IMR-90 (cell line): ENCODE data around the gene IP6K2. TPM values are rescaled to one million over a fixed set of nuclear protein-coding genes. Genes with fewer than 3 reads are reported as not detected.

Experiments
- ATAC-seq: fragments of 200-7000 bp; cut with Tn5 transposase; 2 replicates; pipeline ENCODE4 v1.9.1; 2020; ENCODE audit warnings: low read depth, mild to moderate bottlenecking, moderate library complexity
- BruUV-seq: library from RNA; stranded (reverse); fragments of 400-500 nt; replicated peaks from 2 replicates; lab custom pipeline; 2021; lab: Mats Ljungman, UMichigan
- CTCF ChIA-PET: fragments of 300-600 bp; formaldehyde crosslinking; extraction: SDS; loops from one replicate; lab custom pipeline; 2021; ENCODE audit warnings: antibody characterized with exemption; lab: Yijun Ruan, JAX
- POLR2A ChIA-PET: fragments of 300-600 bp; sonication (Branson Sonifier 250); formaldehyde crosslinking; loops from one replicate; lab custom pipeline; 2022; ENCODE audit warnings: antibody characterized with exemption; ENCODE audit not compliant: unreplicated experiment; lab: Charles Lee
- DNase-seq: peaks from one replicate; pipeline ENCODE4 v3.0.0; 2013
- H2AFZ ChIP-seq: replicated peaks from 2 replicates; pipeline ENCODE3; 2013; ENCODE audit warnings: low read length, mild to moderate bottlenecking; ENCODE audit not compliant: poor library complexity
- H2AK5ac ChIP-seq: 2 replicates; pipeline ENCODE4 v1.6.1; 2013; ENCODE audit warnings: low read depth, low read length, inconsistent platforms
- H2AK9ac ChIP-seq: replicated peaks from 2 replicates; pipeline ENCODE3; 2013; ENCODE audit warnings: mild to moderate bottlenecking, low read depth, low read length, moderate library complexity; ENCODE audit not compliant: poor library complexity
- H2BK120ac ChIP-seq: 2 replicates; pipeline ENCODE4 v1.6.1; 2013; ENCODE audit warnings: low read depth, low read length, inconsistent platforms
- H2BK15ac ChIP-seq: 3 replicates; pipeline ENCODE4 v1.6.1; 2013; ENCODE audit warnings: low read depth, low read length, inconsistent platforms
- H2BK20ac ChIP-seq: 2 replicates; pipeline ENCODE4 v1.6.1; 2013; ENCODE audit warnings: low read depth, mild to moderate bottlenecking, inconsistent platforms, low read length, moderate library complexity
- H2BK5ac ChIP-seq: 2 replicates; pipeline ENCODE4 v1.6.1; 2013; ENCODE audit warnings: mild to moderate bottlenecking, low read depth, low read length, inconsistent platforms; ENCODE audit not compliant: poor library complexity, severe bottlenecking
- H3K14ac ChIP-seq: replicated peaks from 2 replicates; pipeline ENCODE4 v1.6.1; 2013; ENCODE audit warnings: low read depth, low read length, inconsistent platforms
- H3K18ac ChIP-seq: 2 replicates; pipeline ENCODE4 v1.6.1; 2013; ENCODE audit warnings: low read depth, low read length, control low read depth
- H3K23ac ChIP-seq: 2 replicates; pipeline ENCODE4 v1.6.1; 2013; ENCODE audit warnings: low read depth, low read length, inconsistent platforms
- H3K27ac ChIP-seq: 2 replicates; pipeline ENCODE4 v1.5.1; 2013; ENCODE audit warnings: mild to moderate bottlenecking, control low read depth, low read length; ENCODE audit not compliant: insufficient read depth
- H3K27me3 ChIP-seq: 2 replicates; pipeline ENCODE4 v1.6.1; 2013; ENCODE audit warnings: low read length; ENCODE audit not compliant: control insufficient read depth, insufficient read depth
- H3K36me3 ChIP-seq: 2 replicates; pipeline ENCODE4 v1.6.1; 2013; ENCODE audit warnings: low read length, mixed read lengths; ENCODE audit not compliant: control insufficient read depth, insufficient read depth
- H3K4ac ChIP-seq: 2 replicates; pipeline ENCODE4 v1.6.1; 2013; ENCODE audit warnings: low read depth, low read length, inconsistent platforms
- H3K4me1 ChIP-seq: 2 replicates; pipeline ENCODE4 v1.6.1; 2013; ENCODE audit warnings: low read length, mixed read lengths; ENCODE audit not compliant: control insufficient read depth, insufficient read depth
- H3K4me2 ChIP-seq: 2 replicates; pipeline ENCODE4 v1.6.1; 2013; ENCODE audit warnings: low read depth, mild to moderate bottlenecking, control low read depth, low read length, moderate library complexity
- H3K4me3 ChIP-seq: 2 replicates; pipeline ENCODE4 v1.5.1; 2013; ENCODE audit warnings: low read depth, mild to moderate bottlenecking, control low read depth, low read length, moderate library complexity; ENCODE audit not compliant: insufficient read depth
- H3K56ac ChIP-seq: 2 replicates; pipeline ENCODE4 v1.6.1; 2013; ENCODE audit warnings: low read length, inconsistent platforms; ENCODE audit not compliant: insufficient read depth; ENCODE audit errors: extremely low read depth
- H3K79me1 ChIP-seq, 2 experiments: 2 replicates each; pipeline ENCODE4 v1.6.1; 2013; ENCODE audit warnings: low read length in 2 of 2, inconsistent platforms in 1 of 2, low read depth in 1 of 2
- H3K9ac ChIP-seq: 2 replicates; pipeline ENCODE4 v1.6.1; 2013; ENCODE audit warnings: low read depth, low read length, control low read depth
- H3K9me1 ChIP-seq: 2 replicates; pipeline ENCODE4 v1.6.1; 2013; ENCODE audit warnings: low read length, inconsistent platforms; ENCODE audit not compliant: insufficient read depth
- H3K9me3 ChIP-seq: 2 replicates; pipeline ENCODE4 v1.6.1; 2013; ENCODE audit warnings: low read length; ENCODE audit not compliant: control insufficient read depth, insufficient read depth
- H4K20me1 ChIP-seq: 2 replicates; pipeline ENCODE4 v1.6.1; 2013; ENCODE audit warnings: low read length, inconsistent platforms; ENCODE audit not compliant: insufficient read depth
- H4K5ac ChIP-seq: 2 replicates; pipeline ENCODE4 v1.6.1; 2013; ENCODE audit warnings: mild to moderate bottlenecking, low read depth, low read length, control low read depth
- H4K8ac ChIP-seq, 2 experiments: 2 replicates each; pipeline ENCODE4 v1.6.1; 2013; ENCODE audit warnings: low read depth in 2 of 2, low read length in 2 of 2, control low read depth in 1 of 2, inconsistent platforms in 1 of 2
- H4K91ac ChIP-seq: 2 replicates; pipeline ENCODE4 v1.6.1; 2013; ENCODE audit warnings: low read depth, low read length, inconsistent platforms; ENCODE audit not compliant: insufficient read depth
- BHLHE40 ChIP-seq: fragments of 150-350 bp; IDR thresholded peaks from 2 replicates; pipeline ENCODE4 v1.6.1; 2016; ENCODE audit warnings: mild to moderate bottlenecking, low read depth, low read length
- CEBPB ChIP-seq: IDR thresholded peaks from 2 replicates; pipeline ENCODE4 v1.6.1; 2012; ENCODE audit warnings: low read depth, low read length, improper control_type of control experiment
- CHD1 ChIP-seq: IDR thresholded peaks from 2 replicates; pipeline ENCODE4 v1.6.1; 2012; ENCODE audit warnings: low read depth, low read length, improper control_type of control experiment
- FOS ChIP-seq: fragments of 150-350 bp; IDR thresholded peaks from 2 replicates; pipeline ENCODE4 v1.6.1; 2016; ENCODE audit warnings: low read depth, low read length
- MAFK ChIP-seq: IDR thresholded peaks from 2 replicates; pipeline ENCODE4 v1.6.1; 2012; ENCODE audit warnings: low read depth, low read length, improper control_type of control experiment
- MAZ ChIP-seq: IDR thresholded peaks from 2 replicates; pipeline ENCODE4 v1.6.1; 2012; ENCODE audit warnings: low read depth, mild to moderate bottlenecking, low read length, improper control_type of control experiment, moderate library complexity, borderline replicate concordance
- MXI1 ChIP-seq: IDR thresholded peaks from 2 replicates; pipeline ENCODE4 v1.6.1; 2012; ENCODE audit warnings: low read depth, mild to moderate bottlenecking, low read length, moderate library complexity, borderline replicate concordance
- NFE2L2 ChIP-seq: fragments of 150-350 bp; IDR thresholded peaks from 2 replicates; pipeline ENCODE4 v1.6.1; 2016; ENCODE audit warnings: low read depth, mild to moderate bottlenecking, low read length
- POLR2A ChIP-seq: IDR thresholded peaks from 2 replicates; pipeline ENCODE4 v1.6.1; 2012; ENCODE audit warnings: mild to moderate bottlenecking, low read depth, low read length
- RAD21 ChIP-seq: IDR thresholded peaks from 2 replicates; pipeline ENCODE4 v1.6.1; 2012; ENCODE audit warnings: low read length, improper control_type of control experiment
- RCOR1 ChIP-seq: IDR thresholded peaks from 2 replicates; pipeline ENCODE4 v1.6.1; 2012; ENCODE audit warnings: mild to moderate bottlenecking, low read length, improper control_type of control experiment; ENCODE audit not compliant: insufficient replicate concordance
- RFX5 ChIP-seq: IDR thresholded peaks from 2 replicates; pipeline ENCODE4 v1.8.0; 2012; ENCODE audit warnings: low read depth, mild to moderate bottlenecking, low read length, moderate library complexity
- SMC3 ChIP-seq: fragments of 150-350 bp; IDR thresholded peaks from 2 replicates; pipeline ENCODE4 v1.6.1; 2016; ENCODE audit warnings: low read depth, mild to moderate bottlenecking, antibody characterized with exemption, low read length, moderate library complexity
- WGBS, 2 experiments: methylation state at CpG; one replicate each; pipeline versions ENCODE4 v1.1.5 to v1.1.7; 2013; ENCODE audit warnings: missing lambda C conversion rate in 2 of 2; ENCODE audit not compliant: insufficient read length in 1 of 2; ENCODE audit errors: extremely low coverage in 2 of 2; 5-methylcytosine and 5-hydroxymethylcytosine counted together
- dilution Hi-C: fragments of 300-500 bp; cut with HindIII; formaldehyde crosslinking; loops from one replicate; pipeline ENCODE4 v1.14.3; 2018; ENCODE audit warnings: low sequenced_read_pairs; ENCODE audit not compliant: unreplicated experiment
- in situ Hi-C: fragments of 300-500 bp; cut with MboI; formaldehyde crosslinking; loops from 3 replicates; pipeline ENCODE4 v1.14.3; 2019; ENCODE audit warnings: low sequenced_read_pairs, inconsistent platforms, mixed read lengths
- intact Hi-C: fragments of 100-400 bp; cut with micrococcal nuclease; formaldehyde crosslinking; loops from 2 replicates; pipeline ENCODE4 v1.10.0; 2022
- polyA plus RNA-seq, 3 experiments: library from polyadenylated mRNA; depleted of rRNA; stranded (reverse); fragments of >200 nt; gene quantifications; 2 replicates each; pipeline ENCODE4 v1.2.3, GENCODE V29; 2012; ENCODE audit warnings: low replicate concordance in 1 of 3
- total RNA-seq: library from RNA; depleted of rRNA; stranded (reverse); fragments of >200 nt; gene quantifications from 2 replicates; pipeline ENCODE4 v1.2.3, GENCODE V29; 2012
- TF ChIP-seq, protein P1 (sequence below): conservative IDR thresholded peaks from 2 replicates; pipeline ENCODE4 v1.5.1; 2012; ENCODE audit warnings: mild to moderate bottlenecking, low read depth, low read length, improper control_type of control experiment
- TF ChIP-seq, protein P2 (sequence below): fragments of 150-350 bp; IDR thresholded peaks from 2 replicates; pipeline ENCODE4 v1.6.1; 2016; ENCODE audit warnings: low read depth, mild to moderate bottlenecking, low read length, moderate library complexity, borderline replicate concordance

The IP6K2 gene
- total and polyA plus RNA-seq, 2 of the 4 experiments (the other 2 are of a cell fraction) = 73.7 to 169 TPM

DNA sequence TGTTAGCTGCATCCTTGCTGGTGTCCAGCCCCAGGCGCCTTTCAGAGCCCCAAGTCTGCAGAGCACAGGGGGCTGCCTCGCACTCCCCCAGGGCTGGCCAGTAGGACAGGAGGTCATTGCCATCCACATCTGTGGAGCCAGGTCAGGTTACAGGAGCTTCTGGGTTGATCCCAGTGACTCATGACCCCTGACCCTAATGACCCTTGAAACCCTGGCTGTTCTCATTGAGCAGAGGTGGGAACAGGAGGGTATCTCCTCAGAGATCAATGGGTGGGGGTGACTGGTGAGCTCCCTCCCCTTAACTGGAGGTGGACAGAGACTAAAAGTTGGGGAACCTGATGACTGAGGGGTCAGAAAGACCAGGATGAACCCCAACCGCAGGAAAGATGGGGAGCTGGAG, 75.6 kb downstream of the IP6K2 start:
- Histone ChIP-seq H3K4ac (no peak overlapping the region), H3K4me3 (no peak overlapping the region), H4K8ac (no peak overlapping the region), H2BK5ac (no peak overlapping the region), H4K20me1 (no peaks in the 10 kb centered on the region; the same call in 1 of the 2 replicates), H2BK15ac (no peak overlapping the region), H3K27me3 (no peaks in the 10 kb centered on the region), H3K4me2 (no peak overlapping the region), H3K18ac (no peak overlapping the region), H3K14ac (no peak overlapping the region), H3K4me1 (peaks cover 3% of the 10 kb centered on the region), H2AK5ac (no peak overlapping the region), H3K23ac (no peak overlapping the region), H3K27ac (no peak overlapping the region), H3K56ac (no peak overlapping the region), H2AK9ac (no peak overlapping the region), H3K9me1 (no peaks in the 10 kb centered on the region), H3K9ac (no peak overlapping the region), H2AFZ (no peak overlapping the region), H4K5ac (no peak overlapping the region), H2BK20ac (no peak overlapping the region), H3K79me1 (peaks cover 7 to 12% of the 10 kb centered on the region in 2 experiments; a peak in 3 of 4 replicates), H4K91ac (no peak overlapping the region), H2BK120ac (no peak overlapping the region), H3K9me3 (no peaks in the 10 kb centered on the region), H3K36me3 (peaks cover 4% of the 10 kb centered on the region; the same call in 1 of the 2 replicates)
- intact Hi-C loops = no loop called here
- in situ Hi-C loops = no loop called here
- no peak for TF ChIP-seq FOS
- TF ChIP-seq MAFK = no peak
- no peak for TF ChIP-seq RFX5
- no peak for TF ChIP-seq BHLHE40
- no peak for TF ChIP-seq CHD1
- TF ChIP-seq MAZ = no peak
- no peak for TF ChIP-seq CEBPB
- no peak for TF ChIP-seq SMC3
- no peak for TF ChIP-seq RAD21
- TF ChIP-seq POLR2A = no peak
- TF ChIP-seq RCOR1 = no peak
- no peak for TF ChIP-seq MXI1
- TF ChIP-seq NFE2L2 = no peak
- TF ChIP-seq, protein P1, sequence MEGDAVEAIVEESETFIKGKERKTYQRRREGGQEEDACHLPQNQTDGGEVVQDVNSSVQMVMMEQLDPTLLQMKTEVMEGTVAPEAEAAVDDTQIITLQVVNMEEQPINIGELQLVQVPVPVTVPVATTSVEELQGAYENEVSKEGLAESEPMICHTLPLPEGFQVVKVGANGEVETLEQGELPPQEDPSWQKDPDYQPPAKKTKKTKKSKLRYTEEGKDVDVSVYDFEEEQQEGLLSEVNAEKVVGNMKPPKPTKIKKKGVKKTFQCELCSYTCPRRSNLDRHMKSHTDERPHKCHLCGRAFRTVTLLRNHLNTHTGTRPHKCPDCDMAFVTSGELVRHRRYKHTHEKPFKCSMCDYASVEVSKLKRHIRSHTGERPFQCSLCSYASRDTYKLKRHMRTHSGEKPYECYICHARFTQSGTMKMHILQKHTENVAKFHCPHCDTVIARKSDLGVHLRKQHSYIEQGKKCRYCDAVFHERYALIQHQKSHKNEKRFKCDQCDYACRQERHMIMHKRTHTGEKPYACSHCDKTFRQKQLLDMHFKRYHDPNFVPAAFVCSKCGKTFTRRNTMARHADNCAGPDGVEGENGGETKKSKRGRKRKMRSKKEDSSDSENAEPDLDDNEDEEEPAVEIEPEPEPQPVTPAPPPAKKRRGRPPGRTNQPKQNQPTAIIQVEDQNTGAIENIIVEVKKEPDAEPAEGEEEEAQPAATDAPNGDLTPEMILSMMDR = no peak
- TF ChIP-seq, protein P2, sequence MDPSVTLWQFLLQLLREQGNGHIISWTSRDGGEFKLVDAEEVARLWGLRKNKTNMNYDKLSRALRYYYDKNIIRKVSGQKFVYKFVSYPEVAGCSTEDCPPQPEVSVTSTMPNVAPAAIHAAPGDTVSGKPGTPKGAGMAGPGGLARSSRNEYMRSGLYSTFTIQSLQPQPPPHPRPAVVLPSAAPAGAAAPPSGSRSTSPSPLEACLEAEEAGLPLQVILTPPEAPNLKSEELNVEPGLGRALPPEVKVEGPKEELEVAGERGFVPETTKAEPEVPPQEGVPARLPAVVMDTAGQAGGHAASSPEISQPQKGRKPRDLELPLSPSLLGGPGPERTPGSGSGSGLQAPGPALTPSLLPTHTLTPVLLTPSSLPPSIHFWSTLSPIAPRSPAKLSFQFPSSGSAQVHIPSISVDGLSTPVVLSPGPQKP = no peak
- ATAC-seq (no peak), DNase-seq (no peak)
- POLR2A ChIA-PET = no interaction called here
- 92% methylated on average over 2 of the region's 3 CpGs; no CpG with 5 or more reads in 1 of the 2 experiments for WGBS, 2 experiments
- dilution Hi-C loops = no loop called here
- CTCF ChIA-PET = no interaction called here
- no TSS peak for BruUV-seq
